ENCODE results near the gene CNPY1.

DNA sequence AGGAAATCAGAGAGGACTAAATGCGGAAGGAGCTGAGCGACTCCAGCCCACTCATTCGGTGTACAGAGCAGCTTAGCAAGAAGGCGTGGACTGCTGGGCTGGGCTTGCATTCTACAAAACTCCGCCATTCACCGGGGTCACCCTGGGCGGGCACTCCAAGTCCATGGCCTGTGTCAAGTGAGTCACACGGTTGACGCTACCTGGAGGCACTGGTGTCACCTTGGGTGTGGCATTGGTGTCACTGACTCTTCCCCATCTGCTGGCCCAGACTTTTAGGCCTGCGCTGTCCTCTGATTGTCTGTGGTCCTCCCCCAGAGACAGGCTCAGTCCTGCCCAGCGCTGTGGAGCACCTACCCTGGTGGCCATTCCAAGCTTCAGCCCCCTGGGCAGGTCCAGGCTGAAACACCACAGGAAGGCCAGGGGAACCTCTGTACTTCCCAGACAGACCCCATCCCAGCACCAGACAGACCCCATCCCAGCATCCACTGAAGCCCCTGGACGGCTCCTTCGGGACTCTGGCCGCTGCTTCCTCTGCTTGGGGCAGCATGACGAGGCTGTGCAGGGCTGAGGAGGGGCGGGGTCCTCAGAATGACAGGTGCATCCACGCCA is 30.6 kb upstream of the CNPY1 start:
- TF ChIP-seq, protein P1, sequence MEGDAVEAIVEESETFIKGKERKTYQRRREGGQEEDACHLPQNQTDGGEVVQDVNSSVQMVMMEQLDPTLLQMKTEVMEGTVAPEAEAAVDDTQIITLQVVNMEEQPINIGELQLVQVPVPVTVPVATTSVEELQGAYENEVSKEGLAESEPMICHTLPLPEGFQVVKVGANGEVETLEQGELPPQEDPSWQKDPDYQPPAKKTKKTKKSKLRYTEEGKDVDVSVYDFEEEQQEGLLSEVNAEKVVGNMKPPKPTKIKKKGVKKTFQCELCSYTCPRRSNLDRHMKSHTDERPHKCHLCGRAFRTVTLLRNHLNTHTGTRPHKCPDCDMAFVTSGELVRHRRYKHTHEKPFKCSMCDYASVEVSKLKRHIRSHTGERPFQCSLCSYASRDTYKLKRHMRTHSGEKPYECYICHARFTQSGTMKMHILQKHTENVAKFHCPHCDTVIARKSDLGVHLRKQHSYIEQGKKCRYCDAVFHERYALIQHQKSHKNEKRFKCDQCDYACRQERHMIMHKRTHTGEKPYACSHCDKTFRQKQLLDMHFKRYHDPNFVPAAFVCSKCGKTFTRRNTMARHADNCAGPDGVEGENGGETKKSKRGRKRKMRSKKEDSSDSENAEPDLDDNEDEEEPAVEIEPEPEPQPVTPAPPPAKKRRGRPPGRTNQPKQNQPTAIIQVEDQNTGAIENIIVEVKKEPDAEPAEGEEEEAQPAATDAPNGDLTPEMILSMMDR (IDR thresholded peaks at IDR 0.05), result no peak
- TF ChIP-seq EZH2 (IDR thresholded peaks at IDR 0.05; ENCODE audit: borderline replicate concordance, insufficient read depth, low read depth, low read length, poor library complexity, severe bottlenecking), result no peak
